Germinal center (tissue), 1 donor: ENCODE measurements around the gene ZMYND8.
"Not testable (repeated sequence)": the region's sequence is repeated elsewhere in the genome, so short reads cannot be mapped to it uniquely, and the experiment has no call there.

Experiments
- DNase-seq: peaks from one replicate; pipeline ENCODE4 v3.0.0; 2012; ENCODE audit warnings: mixed read lengths, low spot score

Gene ZMYND8

GRCh38 chr20:47245166-47245565 lies 111.3 kb downstream of the ZMYND8 start:
- DNase-seq, result not testable (repeated sequence)

GRCh38 chr20:47244451-47244850 lies 112.0 kb downstream of the ZMYND8 start:
- no peak for DNase-seq

DNA sequence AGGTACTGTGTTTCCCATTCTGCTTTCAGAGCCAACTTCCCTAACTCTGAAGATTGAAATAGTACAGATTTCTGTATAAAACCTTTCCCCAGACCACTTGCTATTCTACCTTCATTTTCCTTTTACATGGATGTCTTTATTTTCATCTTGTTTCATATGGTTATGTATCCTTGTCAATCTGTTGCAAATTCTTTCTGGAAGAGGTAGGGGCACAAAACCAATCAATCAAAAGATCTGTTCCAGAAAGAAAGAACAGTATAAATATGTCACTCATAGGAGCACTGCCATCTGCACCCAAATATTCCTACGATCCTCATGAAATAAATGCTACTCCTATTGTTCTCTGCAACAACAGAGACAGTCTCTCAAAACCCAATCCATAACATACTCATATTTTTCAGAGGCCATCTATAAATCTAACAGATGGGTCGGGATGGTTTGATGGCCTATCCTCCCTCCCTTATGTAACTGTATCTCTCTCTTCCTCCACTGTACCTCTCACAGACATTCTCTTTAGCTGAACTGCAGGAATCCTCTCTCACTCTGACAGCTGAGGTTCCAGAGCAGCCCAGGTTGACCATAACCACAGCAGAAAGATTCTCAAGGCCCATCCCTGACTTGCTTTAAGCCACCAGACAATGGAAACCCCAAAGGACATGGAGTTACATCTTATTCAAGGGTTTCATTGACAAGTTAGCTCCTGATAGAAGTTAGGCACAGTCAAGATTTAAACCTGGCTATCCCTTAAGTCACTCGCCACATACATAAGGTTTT lies 112.8 kb downstream of the ZMYND8 start:
- DNase-seq, result no peak

DNA sequence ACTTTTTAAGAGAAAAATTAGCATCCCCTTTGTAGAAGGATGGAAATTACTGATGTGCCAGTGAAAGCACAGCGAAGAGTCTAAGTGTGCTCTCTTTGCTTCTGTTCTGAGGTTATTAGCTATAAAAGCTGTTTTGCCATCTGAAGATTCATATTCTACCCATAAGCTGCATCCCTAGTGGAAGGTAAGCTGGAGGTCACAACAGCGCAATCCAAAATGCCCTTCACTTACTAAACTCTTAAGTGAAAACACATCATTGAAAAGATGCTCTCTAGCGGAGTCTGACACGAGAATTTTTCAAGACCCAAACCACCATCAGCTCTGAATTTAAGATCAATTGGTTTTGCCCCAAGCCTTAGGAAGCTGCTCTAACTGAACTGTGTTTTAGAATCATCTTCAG lies 113.5 kb downstream of the ZMYND8 start:
- no peak for DNase-seq

GRCh38 chr20:47241345-47241781 lies 115.1 kb downstream of the ZMYND8 start:
- DNase-seq, result no peak

GRCh38 chr20:47240096-47240495 lies 116.4 kb downstream of the ZMYND8 start:
- not testable (repeated sequence) for DNase-seq

DNA sequence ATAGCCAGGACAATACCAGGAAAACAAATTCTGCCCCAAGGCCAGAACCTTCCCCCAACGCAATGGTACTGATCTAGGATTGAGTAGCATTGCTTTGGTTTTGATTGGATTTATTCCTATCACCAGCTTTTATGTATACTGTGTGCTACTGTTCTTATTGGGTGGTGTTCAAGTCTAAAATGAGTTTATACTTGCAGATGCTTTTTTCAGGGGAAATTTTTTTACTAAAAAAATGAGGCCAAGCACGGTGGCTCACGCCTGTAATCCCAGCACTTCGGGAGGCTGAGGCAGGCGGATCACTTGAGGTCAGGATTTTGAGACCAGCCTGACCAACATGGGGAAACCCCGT lies 116.8 kb downstream of the ZMYND8 start:
- DNase-seq, result no peak

- no peak for DNase-seq
These were observed 117.5 kb downstream of the ZMYND8 start for GRCh38 chr20:47238780-47239718.

DNA sequence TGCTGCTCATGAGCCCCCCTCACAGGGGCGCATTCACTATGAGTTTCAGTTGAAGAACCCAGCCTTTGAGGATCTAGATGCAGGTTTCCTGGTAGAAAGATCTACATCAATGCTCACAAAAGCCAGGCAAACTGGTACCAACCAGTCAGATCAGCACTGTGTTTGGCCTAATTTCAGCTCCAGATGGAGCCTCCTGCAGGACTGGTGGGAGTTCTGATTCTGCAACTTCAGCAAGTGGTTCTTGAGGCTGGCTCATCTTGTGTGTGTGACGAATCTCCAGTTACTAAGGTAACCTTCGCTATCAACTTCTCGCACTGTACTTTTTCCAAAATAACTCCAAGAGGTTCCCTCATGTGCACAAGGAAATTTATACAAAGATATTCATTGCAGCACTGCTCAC lies 118.8 kb downstream of the ZMYND8 start:
- DNase-seq, result no peak

DNA sequence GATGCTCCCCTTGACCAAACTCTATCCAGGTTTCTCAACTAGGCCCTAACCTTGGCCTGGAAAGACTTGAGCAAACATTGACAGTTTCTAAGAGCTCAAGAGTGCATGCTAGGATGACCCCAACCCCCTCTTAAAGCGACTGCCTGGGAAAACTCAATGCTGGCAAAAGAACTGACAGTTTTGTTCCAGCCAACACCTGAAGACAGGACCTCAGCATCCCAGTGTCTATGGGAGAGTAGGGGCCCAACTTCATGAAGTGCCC lies 119.9 kb downstream of the ZMYND8 start:
- DNase-seq, result no peak

GRCh38 chr20:47235853-47236638 lies 120.5 kb downstream of the ZMYND8 start:
- DNase-seq, result no peak

DNA sequence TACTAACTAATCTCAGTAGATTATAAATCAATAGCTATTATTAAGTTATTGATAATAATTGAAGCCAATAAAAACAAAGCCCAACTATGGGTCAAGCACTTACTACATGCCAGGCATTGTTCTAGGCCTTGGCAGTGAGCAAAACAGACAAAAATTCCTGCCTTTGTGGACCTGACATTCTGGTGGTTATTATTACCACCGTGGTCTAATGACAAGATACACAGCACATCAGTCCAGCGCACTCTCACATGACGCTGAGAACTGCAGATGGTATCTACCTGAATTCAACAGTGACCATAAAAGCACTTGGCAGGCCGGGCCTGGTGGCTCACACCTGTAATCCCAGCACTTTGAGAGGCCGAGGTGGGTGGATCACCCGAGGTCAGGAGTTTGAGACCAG lies 121.4 kb downstream of the ZMYND8 start:
- no peak for DNase-seq

DNA sequence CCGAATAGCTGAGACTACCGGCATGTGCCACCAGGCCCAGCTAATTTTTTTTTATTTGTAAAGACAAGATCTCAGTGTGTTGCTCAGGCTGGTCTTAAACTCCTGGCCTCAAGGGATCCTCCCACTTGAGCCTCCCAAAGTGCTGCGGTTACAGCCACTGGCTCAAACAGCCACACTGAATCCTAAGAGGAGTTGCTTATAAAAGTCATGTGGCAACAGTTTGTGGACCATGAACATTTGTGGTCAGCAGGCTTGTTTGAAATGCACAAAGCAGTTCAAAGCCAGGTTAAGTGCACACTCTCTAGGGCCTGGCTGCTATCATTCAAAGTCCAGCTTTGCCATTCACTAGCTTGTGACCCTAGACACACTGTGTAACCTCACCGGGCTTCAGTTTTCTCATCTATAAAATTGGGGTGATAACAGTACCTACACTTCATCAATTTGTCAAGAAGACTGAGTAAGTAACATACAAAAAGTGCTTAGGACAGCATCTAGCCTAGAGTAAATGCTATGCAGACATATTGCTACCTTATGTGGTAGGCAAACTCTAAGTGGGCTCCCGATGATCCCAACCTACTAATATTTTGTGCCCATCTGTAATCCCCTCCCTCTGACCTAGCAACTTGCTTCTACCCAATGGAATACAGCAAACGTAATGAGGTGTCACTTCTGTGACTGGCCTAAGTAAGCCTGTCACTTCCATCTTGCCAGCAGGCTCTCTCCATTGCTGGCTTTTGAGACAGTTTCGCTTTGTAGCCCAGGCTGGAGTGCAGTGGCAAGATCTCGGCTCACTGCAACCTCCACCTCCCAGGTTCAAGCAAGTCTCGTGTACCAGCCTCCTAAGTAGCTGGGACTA lies 122.9 kb downstream of the ZMYND8 start:
- no peak for DNase-seq

- no peak for DNase-seq
These were observed 124.0 kb downstream of the ZMYND8 start for GRCh38 chr20:47232518-47232917.

- no peak for DNase-seq
These were observed 125.0 kb downstream of the ZMYND8 start for GRCh38 chr20:47231382-47232039.

DNA sequence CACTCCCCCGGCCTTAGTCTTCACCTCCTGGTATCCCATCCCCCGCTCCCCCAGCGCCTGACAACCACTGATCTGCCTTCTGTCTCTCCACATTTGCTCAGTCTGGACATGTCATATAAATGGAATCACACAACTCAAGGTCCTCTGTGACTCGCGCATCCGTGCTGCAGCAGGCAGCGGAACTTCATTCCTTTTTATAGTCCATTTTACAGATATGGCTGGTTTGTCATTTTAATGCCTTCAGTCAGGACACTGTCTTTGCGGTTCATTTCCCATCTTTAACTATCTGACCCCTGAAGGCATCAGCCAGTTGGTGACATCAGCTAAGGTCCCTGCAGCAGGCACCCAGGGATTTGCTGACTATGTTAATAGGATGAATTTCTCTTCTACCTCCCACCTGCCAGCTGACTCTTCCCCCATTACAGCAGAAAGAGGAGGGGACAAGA lies 125.7 kb downstream of the ZMYND8 start:
- DNase-seq, result no peak

DNA sequence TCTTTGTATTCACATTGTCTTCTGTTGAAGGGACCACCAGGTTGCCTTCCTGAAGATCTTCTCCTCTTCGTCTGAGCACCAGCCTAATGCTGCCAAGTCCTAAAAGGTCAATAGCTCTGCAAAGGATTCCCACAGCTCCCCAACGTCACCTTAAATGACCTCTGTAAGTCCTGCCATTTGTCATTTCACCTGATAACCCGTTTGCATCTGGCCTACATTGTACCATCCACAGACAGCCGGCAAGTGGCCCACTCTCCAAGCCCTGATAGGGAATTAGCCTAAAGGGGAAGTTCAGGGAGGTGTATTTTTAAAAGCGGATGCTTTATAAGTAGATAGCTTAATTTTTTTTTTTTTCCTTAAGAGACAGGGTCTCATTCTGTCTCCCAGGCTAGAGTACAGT lies 127.8 kb downstream of the ZMYND8 start:
- DNase-seq, result no peak

DNA sequence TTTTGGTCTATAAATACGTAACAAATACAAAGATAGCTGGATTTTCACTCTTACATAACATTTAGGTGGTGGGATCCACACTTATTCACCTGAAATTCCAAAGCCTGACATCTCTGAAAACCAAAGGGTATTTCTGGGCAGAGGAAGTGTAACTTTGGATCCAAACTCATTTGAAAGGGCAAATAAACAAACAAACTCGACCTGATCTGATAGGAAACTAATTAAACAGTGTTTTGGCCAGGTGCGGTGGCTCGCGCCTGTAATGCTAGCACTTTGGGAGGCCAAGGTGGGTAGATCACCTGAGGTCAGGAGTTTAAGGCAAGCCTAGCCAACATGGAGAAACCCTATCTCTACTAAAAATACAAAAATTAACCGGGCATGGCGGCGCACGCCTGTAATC lies 128.9 kb downstream of the ZMYND8 start:
- DNase-seq, result no peak

GRCh38 chr20:47227119-47227518 lies 129.4 kb downstream of the ZMYND8 start:
- DNase-seq, result no peak

DNA sequence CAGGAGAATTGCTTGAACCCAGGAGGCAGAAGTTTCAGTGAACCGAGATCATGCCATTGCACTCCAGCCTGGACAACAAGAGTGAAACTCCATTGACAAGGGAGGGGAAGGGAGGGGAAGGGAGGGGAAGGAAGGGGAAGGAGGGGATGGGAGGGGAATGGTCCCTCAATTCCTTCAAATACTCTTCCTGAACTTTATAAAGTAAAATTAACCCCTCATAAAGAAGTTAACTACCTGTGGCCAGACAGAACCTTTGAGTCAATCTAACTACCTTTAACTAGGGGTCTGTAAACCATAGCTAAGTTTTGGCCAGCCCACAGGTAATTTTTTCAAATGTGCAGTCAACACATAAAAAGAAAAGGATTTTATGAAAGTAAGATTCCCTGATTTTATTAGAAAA lies 131.0 kb downstream of the ZMYND8 start:
- DNase-seq, result no peak

GRCh38 chr20:47224857-47225256 lies 131.6 kb downstream of the ZMYND8 start:
- DNase-seq, result no peak
